Trophoblast cell (in vitro differentiated cells and primary cell): ENCODE measurements around the gene MMP15.

Source experiments
- DNase-seq, 2 donors: peaks; one replicate each; pipeline ENCODE4 v3.0.0-alpha.2; 2016
- H2AFZ ChIP-seq: 2 replicates; pipeline ENCODE4 v1.6.1; 2013; ENCODE audit warnings: low read length, moderate library complexity, mild to moderate bottlenecking; ENCODE audit not compliant: insufficient read depth, poor library complexity
- H2AK5ac ChIP-seq: 2 replicates; pipeline ENCODE4 v1.6.1; 2013; ENCODE audit warnings: mild to moderate bottlenecking, low read length
- H2BK120ac ChIP-seq: 2 replicates; pipeline ENCODE4 v1.6.1; 2013; ENCODE audit warnings: low read length, mild to moderate bottlenecking, moderate library complexity; ENCODE audit not compliant: insufficient read depth, poor library complexity
- H2BK12ac ChIP-seq: 2 replicates; pipeline ENCODE4 v1.6.1; 2013; ENCODE audit warnings: mild to moderate bottlenecking, low read length, moderate library complexity
- H2BK5ac ChIP-seq: 2 replicates; pipeline ENCODE4 v1.6.1; 2013; ENCODE audit warnings: low read length, low read depth, moderate library complexity, mild to moderate bottlenecking; ENCODE audit not compliant: poor library complexity
- H3K14ac ChIP-seq: 2 replicates; pipeline ENCODE4 v1.6.1; 2013; ENCODE audit warnings: mild to moderate bottlenecking, low read length
- H3K18ac ChIP-seq: 2 replicates; pipeline ENCODE4 v1.6.1; 2013; ENCODE audit warnings: mild to moderate bottlenecking, low read length
- H3K23ac ChIP-seq: 2 replicates; pipeline ENCODE4 v1.6.1; 2013; ENCODE audit warnings: low read length
- H3K27ac ChIP-seq: 2 replicates; pipeline ENCODE4 v1.5.1; 2013; ENCODE audit warnings: low read depth, mild to moderate bottlenecking, inconsistent platforms, low read length, moderate library complexity
- H3K27me3 ChIP-seq: 2 replicates; pipeline ENCODE4 v1.6.1; 2013; ENCODE audit warnings: inconsistent platforms, mild to moderate bottlenecking, low read length, moderate library complexity; ENCODE audit not compliant: insufficient read depth
- H3K36me3 ChIP-seq, 2 experiments: 1 replicate in 1 of 2; 2 replicates in 1 of 2; pipeline ENCODE4 v1.6.1; 2013; ENCODE audit warnings: low read length in 2 of 2, mild to moderate bottlenecking in 2 of 2, moderate library complexity in 1 of 2; ENCODE audit not compliant: insufficient read depth in 2 of 2, control insufficient read depth in 1 of 2
- H3K4ac ChIP-seq: 2 replicates; pipeline ENCODE4 v1.6.1; 2013; ENCODE audit warnings: low read depth, mild to moderate bottlenecking, low read length, moderate library complexity
- H3K4me1 ChIP-seq, 2 experiments: 1 replicate in 1 of 2; 2 replicates in 1 of 2; pipeline ENCODE4 v1.6.1; 2013; ENCODE audit warnings: low read length in 2 of 2, mild to moderate bottlenecking in 2 of 2, moderate library complexity in 1 of 2; ENCODE audit not compliant: insufficient read depth in 2 of 2, control insufficient read depth in 1 of 2
- H3K4me2 ChIP-seq: 2 replicates; pipeline ENCODE4 v1.6.1; 2013; ENCODE audit warnings: inconsistent platforms, mild to moderate bottlenecking, low read length, moderate library complexity
- H3K4me3 ChIP-seq: 2 replicates; pipeline ENCODE4 v1.5.1; 2013; ENCODE audit warnings: mild to moderate bottlenecking, low read depth, low read length, inconsistent platforms
- H3K79me1 ChIP-seq: one replicate; pipeline ENCODE4 v1.6.1; 2013; ENCODE audit warnings: low read length
- H3K79me2 ChIP-seq: 2 replicates; pipeline ENCODE4 v1.6.1; 2013; ENCODE audit warnings: low read length, mild to moderate bottlenecking; ENCODE audit not compliant: control insufficient read depth, insufficient read depth, poor library complexity
- H3K9ac ChIP-seq: 2 replicates; pipeline ENCODE4 v1.6.1; 2013; ENCODE audit warnings: mild to moderate bottlenecking, low read length
- H3K9me3 ChIP-seq: 2 replicates; pipeline ENCODE4 v1.6.1; 2013; ENCODE audit warnings: low read depth, mild to moderate bottlenecking, control low read depth, inconsistent platforms, low read length; ENCODE audit not compliant: insufficient read depth
- H4K12ac ChIP-seq: 2 replicates; pipeline ENCODE4 v1.6.1; 2013; ENCODE audit warnings: low read depth, mild to moderate bottlenecking, low read length, moderate library complexity
- H4K8ac ChIP-seq: 2 replicates; pipeline ENCODE4 v1.6.1; 2013; ENCODE audit warnings: low read depth, mild to moderate bottlenecking, low read length, moderate library complexity
- H4K91ac ChIP-seq: one replicate; pipeline ENCODE4 v1.6.1; 2013; ENCODE audit warnings: low read depth, mild to moderate bottlenecking, low read length, moderate library complexity
- WGBS: extraction: QIAGEN DNeasy Blood & Tissue Kit; methylation state at CpG from one replicate; pipeline ENCODE4 v1.1.7; 2013; ENCODE audit warnings: missing lambda C conversion rate; ENCODE audit not compliant: insufficient read length, insufficient coverage; ENCODE audit errors: extremely low coverage; 5-methylcytosine and 5-hydroxymethylcytosine counted together

Gene MMP15

GRCh38 chr16:57997176-57997527, 28.4 kb upstream of the MMP15 start:
- Histone ChIP-seq H2BK12ac (no peak overlapping the region), H4K91ac (no peak overlapping the region), H3K14ac (no peak overlapping the region), H3K9ac (no peak overlapping the region), H2AK5ac (no peak overlapping the region), H3K4me2 (no peak overlapping the region), H3K4ac (no peak overlapping the region), H3K36me3 (peaks cover 17 to 31% of the 10 kb centered on the region in 2 experiments), H3K27ac (no peak overlapping the region), H3K79me2 (peaks cover 6% of the 10 kb centered on the region), H2BK120ac (no peak overlapping the region), H2BK5ac (no peak overlapping the region), H3K4me1 (peaks cover 29 to 41% of the 10 kb centered on the region in 2 experiments), H3K9me3 (no peaks in the 10 kb centered on the region), H3K4me3 (no peak overlapping the region), H3K79me1 (peaks cover 17% of the 10 kb centered on the region), H3K27me3 (no peaks in the 10 kb centered on the region), H4K12ac (no peak overlapping the region), H3K23ac (no peak overlapping the region), H4K8ac (no peak overlapping the region), H2AFZ (no peak overlapping the region), H3K18ac (no peak overlapping the region)
- whole genome bisulfite sequencing, result no CpG with 5 or more reads among the region's 35 CpGs
- no peak for DNase-seq

- H3K18ac ChIP-seq, result no peak overlapping the region
- WGBS, result no CpG with 5 or more reads among the region's 36 CpGs
- H3K4me1 ChIP-seq, result peaks cover 25 to 36% of the 10 kb centered on the region in 2 experiments
- no peak overlapping the region for H4K91ac ChIP-seq
- peaks cover 6% of the 10 kb centered on the region for H3K79me2 ChIP-seq
- DNase-seq, result no peak
- no peak overlapping the region for H4K12ac ChIP-seq
- H3K79me1 ChIP-seq, result peaks cover 15% of the 10 kb centered on the region
- no peak overlapping the region for H2BK120ac ChIP-seq
- H2AK5ac ChIP-seq, result no peak overlapping the region
- no peak overlapping the region for H3K23ac ChIP-seq
- no peak overlapping the region for H2BK5ac ChIP-seq
- no peak overlapping the region for H3K27ac ChIP-seq
- H3K9ac ChIP-seq, result no peak overlapping the region
- H3K4me2 ChIP-seq, result no peak overlapping the region
- no peaks in the 10 kb centered on the region for H3K9me3 ChIP-seq
- no peak overlapping the region for H3K14ac ChIP-seq
- H3K36me3 ChIP-seq, result peaks cover 19 to 35% of the 10 kb centered on the region in 2 experiments
- H4K8ac ChIP-seq, result no peak overlapping the region
- H3K4me3 ChIP-seq, result no peak overlapping the region
- H2AFZ ChIP-seq, result no peak overlapping the region
- no peak overlapping the region for H2BK12ac ChIP-seq
- no peak overlapping the region for H3K4ac ChIP-seq
- no peaks in the 10 kb centered on the region for H3K27me3 ChIP-seq
These were observed 27.9 kb upstream of the MMP15 start for GRCh38 chr16:57997528-57998265.

GRCh38 chr16:57998486-57998885, 27.1 kb upstream of the MMP15 start:
- Histone ChIP-seq H3K4me1 (peaks cover 17 to 28% of the 10 kb centered on the region in 2 experiments), H4K91ac (no peak overlapping the region), H2BK12ac (no peak overlapping the region), H3K4me3 (no peak overlapping the region), H3K18ac (no peak overlapping the region), H2BK120ac (no peak overlapping the region), H3K4me2 (no peak overlapping the region), H3K36me3 (peaks cover 25 to 41% of the 10 kb centered on the region in 2 experiments), H3K27ac (no peak overlapping the region), H3K79me2 (peaks cover 4% of the 10 kb centered on the region), H2BK5ac (no peak overlapping the region), H3K23ac (no peak overlapping the region), H2AFZ (no peak overlapping the region), H2AK5ac (no peak overlapping the region), H4K12ac (no peak overlapping the region), H3K14ac (no peak overlapping the region), H3K27me3 (no peaks in the 10 kb centered on the region), H3K9ac (no peak overlapping the region), H3K9me3 (no peaks in the 10 kb centered on the region), H3K4ac (no peak overlapping the region), H4K8ac (no peak overlapping the region), H3K79me1 (peaks cover 9% of the 10 kb centered on the region)
- peak; percentile 76 for DNase-seq
- no CpG with 5 or more reads among the region's 8 CpGs for WGBS

- H2BK5ac ChIP-seq, result no peak overlapping the region
- H4K12ac ChIP-seq, result no peak overlapping the region
- no peak overlapping the region for H3K4ac ChIP-seq
- H3K14ac ChIP-seq, result no peak overlapping the region
- no peak overlapping the region for H4K8ac ChIP-seq
- no peak overlapping the region for H4K91ac ChIP-seq
- H2BK120ac ChIP-seq, result no peak overlapping the region
- H3K9ac ChIP-seq, result no peak overlapping the region
- no peak overlapping the region for H2AK5ac ChIP-seq
- DNase-seq, result no peak
- no peak overlapping the region for H3K4me3 ChIP-seq
- H3K4me2 ChIP-seq, result no peak overlapping the region
- H3K4me1 ChIP-seq, result peaks cover 12 to 24% of the 10 kb centered on the region in 2 experiments
- no peaks in the 10 kb centered on the region for H3K9me3 ChIP-seq
- H3K36me3 ChIP-seq, result peaks cover 25 to 39% of the 10 kb centered on the region in 2 experiments
- H3K79me2 ChIP-seq, result peaks cover 4% of the 10 kb centered on the region
- no peak overlapping the region for H3K27ac ChIP-seq
- H3K18ac ChIP-seq, result no peak overlapping the region
- no peak overlapping the region for H2BK12ac ChIP-seq
- no CpG with 5 or more reads among the region's 3 CpGs for WGBS
- H3K27me3 ChIP-seq, result no peaks in the 10 kb centered on the region
- no peak overlapping the region for H3K23ac ChIP-seq
- H2AFZ ChIP-seq, result no peak overlapping the region
- H3K79me1 ChIP-seq, result peaks cover 8% of the 10 kb centered on the region
These were observed 26.6 kb upstream of the MMP15 start for GRCh38 chr16:57998992-57999365.
